Measurements from ENCODE around the gene PCYT1B.

GRCh38 chrX:24661292-24661691, 14.1 kb upstream of the PCYT1B start:
- TF ChIP-seq EZH2 (IDR thresholded peaks at IDR 0.05; ENCODE audit: low read depth) (no peak), CTCF (conservative IDR thresholded peaks at IDR 0.05) (no peak)

Measured in PC-9 (cell line).